ENCODE data around the gene CACNA1G. TPM values are rescaled to one million over a fixed set of nuclear protein-coding genes. Genes with fewer than 3 reads are reported as not detected.

The CACNA1G gene
- total and polyA plus RNA-seq, 10 donors: 0.02 to 1.3 (median 0.09) TPM; not detected in 1

GRCh38 chr17:50599606-50600005 is 39.1 kb downstream of the CACNA1G start:
- intact Hi-C loops (cut with DNase I; ENCODE audit: low total_unique reads): no loop called here
- 84 to 91% (median 91%) methylated on average over 6 to 15 of the region's 15 CpGs for WGBS, 5 donors
- Histone ChIP-seq H3K9me3 (no peaks in the 10 kb centered on the region), H3K27ac (no peak overlapping the region), H3K27me3 (replicated peaks in 1 of 7) (peaks cover 0 to 45% (median 0%) of the 10 kb centered on the region in 7 donors), H3K36me3 (no peaks in the 10 kb centered on the region), H3K4me1 (peaks cover 0 to 10% (median 8%) of the 10 kb centered on the region in 6 donors), H3K4me3 (no peak overlapping the region)
- TF ChIP-seq POLR2AphosphoS5 (IDR thresholded peaks at IDR 0.05) (no peak), POLR2A (IDR thresholded peaks at IDR 0.05) (no peak)
- TF ChIP-seq, protein P1, sequence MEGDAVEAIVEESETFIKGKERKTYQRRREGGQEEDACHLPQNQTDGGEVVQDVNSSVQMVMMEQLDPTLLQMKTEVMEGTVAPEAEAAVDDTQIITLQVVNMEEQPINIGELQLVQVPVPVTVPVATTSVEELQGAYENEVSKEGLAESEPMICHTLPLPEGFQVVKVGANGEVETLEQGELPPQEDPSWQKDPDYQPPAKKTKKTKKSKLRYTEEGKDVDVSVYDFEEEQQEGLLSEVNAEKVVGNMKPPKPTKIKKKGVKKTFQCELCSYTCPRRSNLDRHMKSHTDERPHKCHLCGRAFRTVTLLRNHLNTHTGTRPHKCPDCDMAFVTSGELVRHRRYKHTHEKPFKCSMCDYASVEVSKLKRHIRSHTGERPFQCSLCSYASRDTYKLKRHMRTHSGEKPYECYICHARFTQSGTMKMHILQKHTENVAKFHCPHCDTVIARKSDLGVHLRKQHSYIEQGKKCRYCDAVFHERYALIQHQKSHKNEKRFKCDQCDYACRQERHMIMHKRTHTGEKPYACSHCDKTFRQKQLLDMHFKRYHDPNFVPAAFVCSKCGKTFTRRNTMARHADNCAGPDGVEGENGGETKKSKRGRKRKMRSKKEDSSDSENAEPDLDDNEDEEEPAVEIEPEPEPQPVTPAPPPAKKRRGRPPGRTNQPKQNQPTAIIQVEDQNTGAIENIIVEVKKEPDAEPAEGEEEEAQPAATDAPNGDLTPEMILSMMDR (IDR thresholded peaks at IDR 0.05 in 8 of 11, conservative IDR thresholded peaks at IDR 0.05 in 3 of 11): no peak
- no peak for DNase-seq

- H3K4me3 ChIP-seq: no peak overlapping the region
- no peak for DNase-seq
- no peaks in the 10 kb centered on the region for H3K9me3 ChIP-seq
- H3K36me3 ChIP-seq: no peaks in the 10 kb centered on the region
- 75 to 87% (median 81%) methylated on average over 13 of the region's 13 CpGs for WGBS, 5 donors
- TF ChIP-seq POLR2AphosphoS5 (IDR thresholded peaks at IDR 0.05) (no peak), POLR2A (IDR thresholded peaks at IDR 0.05) (no peak)
- TF ChIP-seq, protein P1 (IDR thresholded peaks at IDR 0.05 in 8 of 11, conservative IDR thresholded peaks at IDR 0.05 in 3 of 11): no peak
- peaks cover 0 to 17% (median 13%) of the 10 kb centered on the region in 6 donors for H3K4me1 ChIP-seq
- intact Hi-C loops (cut with DNase I; ENCODE audit: low total_unique reads): no loop called here
- peaks cover 0 to 63% (median 0%) of the 10 kb centered on the region in 7 donors for H3K27me3 ChIP-seq (replicated peaks in 1 of 7)
- no peak overlapping the region for H3K27ac ChIP-seq
Observed at GRCh38 chr17:50601823-50602375, 41.4 kb downstream of the CACNA1G start.

DNA sequence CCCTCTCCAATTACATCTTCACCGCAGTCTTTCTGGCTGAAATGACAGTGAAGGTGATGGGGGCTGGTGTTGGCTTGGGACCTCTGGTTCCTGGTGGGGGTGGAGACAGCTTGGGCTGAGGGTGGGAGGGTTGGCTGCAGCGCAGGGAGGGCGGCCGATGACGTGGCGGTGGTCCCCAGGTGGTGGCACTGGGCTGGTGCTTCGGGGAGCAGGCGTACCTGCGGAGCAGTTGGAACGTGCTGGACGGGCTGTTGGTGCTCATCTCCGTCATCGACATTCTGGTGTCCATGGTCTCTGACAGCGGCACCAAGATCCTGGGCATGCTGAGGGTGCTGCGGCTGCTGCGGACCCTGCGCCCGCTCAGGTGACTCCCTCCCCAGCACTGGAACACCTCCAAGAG is 42.3 kb downstream of the CACNA1G start:
- 81 to 93% (median 91%) methylated on average over 3 to 18 of the region's 18 CpGs for WGBS, 5 donors
- no peak overlapping the region for H3K4me3 ChIP-seq
- TF ChIP-seq, protein P1 (IDR thresholded peaks at IDR 0.05 in 8 of 11, conservative IDR thresholded peaks at IDR 0.05 in 3 of 11): no peak
- TF ChIP-seq POLR2AphosphoS5 (IDR thresholded peaks at IDR 0.05) (no peak), POLR2A (IDR thresholded peaks at IDR 0.05) (no peak)
- H3K27me3 ChIP-seq (replicated peaks in 1 of 7): peaks cover 0 to 70% (median 0%) of the 10 kb centered on the region in 7 donors
- H3K9me3 ChIP-seq: no peaks in the 10 kb centered on the region
- DNase-seq: no peak
- intact Hi-C loops (cut with DNase I; ENCODE audit: low total_unique reads): no loop called here
- no peaks in the 10 kb centered on the region for H3K36me3 ChIP-seq
- H3K27ac ChIP-seq: no peak overlapping the region
- H3K4me1 ChIP-seq: peaks cover 0 to 17% (median 13%) of the 10 kb centered on the region in 6 donors

GRCh38 chr17:50603340-50603739 is 42.8 kb downstream of the CACNA1G start:
- Histone ChIP-seq H3K4me1 (peaks cover 0 to 17% (median 13%) of the 10 kb centered on the region in 6 donors), H3K27ac (no peak overlapping the region), H3K27me3 (replicated peaks in 1 of 7) (peaks cover 0 to 74% (median 0%) of the 10 kb centered on the region in 7 donors), H3K9me3 (no peaks in the 10 kb centered on the region), H3K4me3 (no peak overlapping the region), H3K36me3 (no peaks in the 10 kb centered on the region)
- DNase-seq: no peak
- 50 to 81% (median 69%) methylated on average over 9 of the region's 9 CpGs for WGBS, 5 donors
- TF ChIP-seq, protein P1 (IDR thresholded peaks at IDR 0.05 in 8 of 11, conservative IDR thresholded peaks at IDR 0.05 in 3 of 11): peak in 1 of 11 experiments; percentile 15
- no peak for TF ChIP-seq POLR2A (IDR thresholded peaks at IDR 0.05)
- intact Hi-C loops (cut with DNase I; ENCODE audit: low total_unique reads): no loop called here

Measured in spleen (tissue), 11 donors.